HG02885 (cell line): ENCODE data around the gene MGST3.
"Not testable (repeated sequence)": the region's sequence is repeated elsewhere in the genome, so short reads cannot be mapped to it uniquely, and the experiment has no call there.

ENCODE experiments used
- ATAC-seq: cut with Tn5 transposase; IDR thresholded peaks from one replicate; pipeline ENCODE4 v1.9.1; 2021; ENCODE audit warnings: mild to moderate bottlenecking; ENCODE audit not compliant: unreplicated experiment, poor library complexity

MGST3 gene

GRCh38 chr1:165695031-165695430 lies 64.0 kb downstream of the MGST3 start:
- ATAC-seq: no peak

GRCh38 chr1:165696625-165697100 lies 65.6 kb downstream of the MGST3 start:
- ATAC-seq: no peak

GRCh38 chr1:165697491-165697880 lies 66.5 kb downstream of the MGST3 start:
- no peak for ATAC-seq

- ATAC-seq: peak; percentile 93
These were observed 67.1 kb downstream of the MGST3 start, which contains the start of gene ALDH9A1 for GRCh38 chr1:165697881-165698760. TSS of gene ALDH9A1 (minus strand) at chr1:165698562. CDS start at chr1:165698558, 4 bp downstream.

GRCh38 chr1:165698761-165699052 lies 67.7 kb downstream of the MGST3 start:
- no peak for ATAC-seq

GRCh38 chr1:165699577-165699976 lies 68.5 kb downstream of the MGST3 start:
- ATAC-seq: no peak

GRCh38 chr1:165701922-165702321 lies 70.9 kb downstream of the MGST3 start:
- ATAC-seq: not testable (repeated sequence)

- ATAC-seq: no peak
These were observed 72.6 kb downstream of the MGST3 start for GRCh38 chr1:165703648-165704047.
